Suppressor macrophage (primary cell): ENCODE measurements around the gene FIGNL2.

Source experiments
- DNase-seq, 4 experiments: peaks; one replicate each; pipeline ENCODE4 v3.0.0-alpha.2; 2020 to 2022

The FIGNL2 gene

DNA sequence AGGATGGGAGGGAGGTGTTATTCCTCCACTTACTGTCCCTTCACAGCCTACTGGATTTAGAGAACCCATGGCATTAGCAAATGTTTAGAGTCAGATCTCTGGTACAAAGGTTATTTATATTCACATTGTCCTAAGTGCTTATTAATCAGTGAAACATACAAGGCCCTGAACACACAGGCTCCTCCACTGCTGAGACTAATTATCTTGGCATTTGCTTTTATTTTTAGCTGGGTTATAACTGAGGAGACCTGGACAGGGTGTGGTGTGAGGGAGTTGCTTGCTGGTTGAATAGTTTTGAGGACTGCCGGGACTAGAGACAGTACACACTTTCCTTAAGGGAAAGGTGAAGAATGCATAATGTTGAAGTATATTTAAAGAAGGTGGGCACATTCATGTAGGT is 77.5 kb downstream of the FIGNL2 start:
- DNase-seq = no peak
